SU-DHL-6 (cell line): ENCODE data around the gene IL1RL2.

Experiments
- H2AFZ ChIP-seq: fragments of 200-600 bp; sonication (generic); 2 replicates; pipeline ENCODE4 v1.6.1; 2014; ENCODE audit warnings: low read depth, mild to moderate bottlenecking, moderate library complexity, mixed read lengths, antibody characterized with exemption, low read length; ENCODE audit not compliant: severe bottlenecking
- H3F3A ChIP-seq: fragments of 200-600 bp; shearing (Covaris generic); 2 replicates; pipeline ENCODE4 v1.6.0; 2016; ENCODE audit warnings: antibody characterized with exemption, mild to moderate bottlenecking; ENCODE audit not compliant: insufficient read depth
- H3K27ac ChIP-seq: fragments of 200-600 bp; sonication (generic); 2 replicates; pipeline ENCODE4 v1.5.1; 2016; ENCODE audit warnings: low read depth, mild to moderate bottlenecking, low read length, moderate library complexity, mixed read lengths
- H3K27me3 ChIP-seq: fragments of 200-600 bp; sonication (generic), shearing (Covaris generic); 2 replicates; pipeline ENCODE4 v1.6.0; 2014; ENCODE audit warnings: mild to moderate bottlenecking, low read length
- H3K36me3 ChIP-seq: fragments of 200-600 bp; sonication (generic); 2 replicates; pipeline ENCODE4 v1.6.1; 2014; ENCODE audit warnings: mild to moderate bottlenecking, low read length, mixed read lengths
- H3K4me2 ChIP-seq: fragments of 300-600, 200-600 bp; shearing (Covaris generic), sonication (generic); 2 replicates; pipeline ENCODE4 v1.6.0; 2014; ENCODE audit warnings: low read length, low read depth, mild to moderate bottlenecking; ENCODE audit not compliant: poor library complexity, severe bottlenecking
- H3K4me3 ChIP-seq: fragments of 200-600 bp; sonication (generic); 2 replicates; pipeline ENCODE4 v1.5.1; 2014; ENCODE audit warnings: antibody characterized with exemption, low read length, mild to moderate bottlenecking, mixed read lengths; ENCODE audit not compliant: insufficient read depth, poor library complexity, severe bottlenecking
- H3K79me2 ChIP-seq: fragments of 200-600 bp; sonication (generic); 2 replicates; pipeline ENCODE4 v1.6.1; 2014; ENCODE audit warnings: mild to moderate bottlenecking, low read length, moderate library complexity; ENCODE audit not compliant: insufficient read depth
- H3K9ac ChIP-seq: fragments of 200-600 bp; sonication (generic); 2 replicates; pipeline ENCODE4 v1.7.0; 2014; ENCODE audit warnings: mild to moderate bottlenecking, low read length
- H3K9me2 ChIP-seq: fragments of 200-600 bp; sonication (generic); replicated peaks from 2 replicates; pipeline ENCODE4 v1.6.1; 2014; ENCODE audit warnings: low read length; ENCODE audit not compliant: insufficient read depth
- H3K9me3 ChIP-seq: fragments of 200-600 bp; sonication (generic); 2 replicates; pipeline ENCODE4 v1.6.1; 2014; ENCODE audit warnings: low read length, mixed read lengths; ENCODE audit not compliant: insufficient read depth
- H4K20me1 ChIP-seq: fragments of 200-600 bp; sonication (generic); 2 replicates; pipeline ENCODE4 v1.6.1; 2014; ENCODE audit warnings: low read depth, mild to moderate bottlenecking, antibody characterized with exemption, low read length, moderate library complexity, mixed read lengths
- EZH2phosphoT487 ChIP-seq: fragments of 200-600 bp; sonication (generic), shearing (Covaris generic); conservative IDR thresholded peaks from 2 replicates; pipeline ENCODE4 v1.6.1; 2018; ENCODE audit warnings: mild to moderate bottlenecking, antibody characterized with exemption, low read length, moderate library complexity, mixed read lengths
- TF ChIP-seq, protein P1 (sequence below): fragments of 200-600 bp; sonication (generic); IDR thresholded peaks from one replicate; pipeline ENCODE4 v1.5.1; 2017; ENCODE audit warnings: antibody characterized with exemption, mild to moderate bottlenecking, low read length, moderate library complexity; ENCODE audit not compliant: insufficient read depth, poor library complexity, severe bottlenecking

IL1RL2 gene

DNA sequence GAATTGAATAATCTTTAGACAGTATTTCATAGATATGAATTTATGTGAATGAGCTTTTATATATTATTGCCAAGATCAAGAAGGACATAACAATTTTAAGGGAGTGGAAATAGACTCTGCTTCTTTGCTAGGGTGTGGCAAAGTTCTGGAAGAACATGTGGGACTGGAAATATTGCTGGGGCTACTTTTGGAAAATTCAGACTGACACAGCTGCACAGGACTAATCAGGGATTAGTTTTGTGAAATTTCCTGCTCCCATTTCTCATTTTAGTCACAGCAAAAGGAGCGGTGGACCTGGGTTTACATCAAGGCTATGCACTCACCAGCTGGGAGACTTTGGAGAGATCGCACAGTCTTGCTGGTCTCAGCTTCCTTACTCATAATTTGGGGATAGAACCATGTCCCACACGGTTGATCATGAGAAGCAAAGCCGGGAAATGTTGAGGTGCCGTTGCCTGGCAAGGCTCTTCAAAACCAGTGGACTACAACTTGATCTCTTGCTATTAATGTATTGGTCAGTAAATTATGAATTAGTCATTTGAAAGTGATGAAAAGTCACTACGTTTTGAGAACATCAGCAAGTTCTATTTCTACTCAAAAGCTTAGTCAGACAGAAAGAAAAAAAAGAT is 42.4 kb downstream of the IL1RL2 start:
- TF ChIP-seq, protein P1, sequence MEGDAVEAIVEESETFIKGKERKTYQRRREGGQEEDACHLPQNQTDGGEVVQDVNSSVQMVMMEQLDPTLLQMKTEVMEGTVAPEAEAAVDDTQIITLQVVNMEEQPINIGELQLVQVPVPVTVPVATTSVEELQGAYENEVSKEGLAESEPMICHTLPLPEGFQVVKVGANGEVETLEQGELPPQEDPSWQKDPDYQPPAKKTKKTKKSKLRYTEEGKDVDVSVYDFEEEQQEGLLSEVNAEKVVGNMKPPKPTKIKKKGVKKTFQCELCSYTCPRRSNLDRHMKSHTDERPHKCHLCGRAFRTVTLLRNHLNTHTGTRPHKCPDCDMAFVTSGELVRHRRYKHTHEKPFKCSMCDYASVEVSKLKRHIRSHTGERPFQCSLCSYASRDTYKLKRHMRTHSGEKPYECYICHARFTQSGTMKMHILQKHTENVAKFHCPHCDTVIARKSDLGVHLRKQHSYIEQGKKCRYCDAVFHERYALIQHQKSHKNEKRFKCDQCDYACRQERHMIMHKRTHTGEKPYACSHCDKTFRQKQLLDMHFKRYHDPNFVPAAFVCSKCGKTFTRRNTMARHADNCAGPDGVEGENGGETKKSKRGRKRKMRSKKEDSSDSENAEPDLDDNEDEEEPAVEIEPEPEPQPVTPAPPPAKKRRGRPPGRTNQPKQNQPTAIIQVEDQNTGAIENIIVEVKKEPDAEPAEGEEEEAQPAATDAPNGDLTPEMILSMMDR, result no peak
- Histone ChIP-seq H3K27me3 (no peaks in the 10 kb centered on the region), H4K20me1 (no peaks in the 10 kb centered on the region), H3K36me3 (no peaks in the 10 kb centered on the region), H3K9me3 (no peaks in the 10 kb centered on the region), H3K4me3 (no peak overlapping the region), H2AFZ (no peak overlapping the region), H3K27ac (no peak overlapping the region), H3K9me2 (no peaks in the 10 kb centered on the region), H3K9ac (no peak overlapping the region), H3K4me2 (no peak overlapping the region), H3F3A (no peaks in the 10 kb centered on the region), H3K79me2 (no peaks in the 10 kb centered on the region)

DNA sequence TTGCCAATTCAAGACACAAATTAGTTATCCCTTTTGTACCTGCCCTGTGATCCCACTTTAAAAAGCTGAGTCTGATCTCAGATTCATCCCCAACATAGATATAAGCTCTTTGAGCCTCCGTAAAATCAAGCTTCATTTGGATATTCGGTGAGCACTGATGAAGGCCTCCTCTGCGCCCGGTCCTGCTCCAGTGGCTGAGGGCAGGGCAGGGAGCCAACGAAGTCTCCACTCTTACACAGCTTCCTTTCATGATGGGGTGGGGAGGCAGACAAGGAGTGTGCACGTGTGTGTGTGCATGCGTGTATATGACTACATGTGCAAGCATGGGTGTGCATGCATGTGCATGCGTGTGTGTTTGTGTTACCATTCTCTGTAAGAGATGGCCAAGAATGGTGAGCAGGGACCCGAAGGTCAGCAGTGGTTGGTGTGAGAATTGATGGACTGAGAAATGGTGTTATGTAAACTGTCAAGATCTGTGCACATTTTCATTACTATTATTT is 43.6 kb downstream of the IL1RL2 start:
- Histone ChIP-seq H3K79me2 (no peaks in the 10 kb centered on the region), H3K4me3 (no peak overlapping the region), H3K27me3 (no peaks in the 10 kb centered on the region), H4K20me1 (no peaks in the 10 kb centered on the region), H2AFZ (no peak overlapping the region), H3K9ac (no peak overlapping the region), H3K9me3 (no peaks in the 10 kb centered on the region), H3K4me2 (no peak overlapping the region), H3K9me2 (no peaks in the 10 kb centered on the region), H3K27ac (no peak overlapping the region), H3F3A (no peaks in the 10 kb centered on the region), H3K36me3 (no peaks in the 10 kb centered on the region)
- no peak for TF ChIP-seq EZH2phosphoT487
- TF ChIP-seq, protein P1, result no peak

DNA sequence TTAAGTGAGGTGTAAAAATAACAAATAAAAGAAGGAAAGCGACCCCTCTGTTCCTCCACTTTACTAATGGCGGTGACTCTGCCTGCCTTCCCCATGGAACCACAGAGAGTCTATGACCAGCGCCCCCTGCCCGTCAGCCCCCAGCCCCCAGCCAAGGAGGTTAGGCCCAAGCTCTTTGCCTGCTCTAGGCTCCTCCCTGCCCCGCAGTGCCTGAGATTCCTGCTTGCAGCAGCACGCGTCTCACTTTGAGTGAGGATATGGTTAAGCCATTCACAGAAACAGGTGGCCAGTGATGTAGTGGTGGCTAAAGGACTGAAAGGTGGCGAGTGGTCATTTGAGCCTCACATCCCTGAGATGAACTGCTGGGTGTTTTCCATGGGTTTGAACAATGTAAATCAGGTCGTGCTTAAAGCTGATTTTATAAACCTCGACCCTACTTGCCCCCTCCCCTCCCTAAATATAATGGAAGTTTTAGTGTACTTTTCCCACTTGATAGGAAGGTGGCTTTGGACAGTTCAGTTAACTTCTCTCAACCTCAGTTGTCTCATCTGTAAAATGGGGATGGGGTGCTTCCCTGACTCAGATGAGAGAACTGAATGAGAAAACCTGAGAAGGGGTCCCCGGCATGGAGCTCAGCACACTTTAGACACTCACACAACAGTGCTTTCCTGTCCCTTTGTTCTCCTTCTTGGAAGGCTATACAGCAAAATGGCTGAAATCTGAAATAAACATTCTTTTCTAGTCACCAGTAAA is 46.5 kb downstream of the IL1RL2 start:
- H3K36me3 ChIP-seq, result no peaks in the 10 kb centered on the region
- H3K79me2 ChIP-seq, result no peaks in the 10 kb centered on the region
- no peak overlapping the region for H3K9ac ChIP-seq
- TF ChIP-seq EZH2phosphoT487, result no peak
- TF ChIP-seq, protein P1, result no peak
- H3K27ac ChIP-seq, result no peak overlapping the region
- no peaks in the 10 kb centered on the region for H3K27me3 ChIP-seq
- H4K20me1 ChIP-seq, result no peaks in the 10 kb centered on the region
- H3F3A ChIP-seq, result no peaks in the 10 kb centered on the region
- no peak overlapping the region for H3K4me2 ChIP-seq
- H3K4me3 ChIP-seq, result no peak overlapping the region
- no peaks in the 10 kb centered on the region for H3K9me3 ChIP-seq
- H2AFZ ChIP-seq, result no peak overlapping the region
- H3K9me2 ChIP-seq, result no peaks in the 10 kb centered on the region
